Mesenteric fat pad (tissue), 1 donor: Measurements from ENCODE around the gene PIGQ. TPM values are rescaled to one million over a fixed set of nuclear protein-coding genes. Genes with fewer than 3 reads are reported as not detected.
"Not testable (repeated sequence)": the region's sequence is repeated elsewhere in the genome, so short reads cannot be mapped to it uniquely, and the experiment has no call there.

ENCODE experiments used
- DNase-seq: peaks from one replicate; pipeline ENCODE4 v3.0.0-alpha.2; 2020; ENCODE audit warnings: low spot score
- total RNA-seq: library from RNA; stranded (reverse); fragmentation: NEBNext Ultra II Directional; extraction: Animal tissue kit (Norgen Biotek cat#: 25700); gene quantifications from one replicate; pipeline ENCODE4 v1.2.1, GENCODE V29; 2021
- donor health status: DM: yes; HTN: yes; CAD: no.

PIGQ gene
- total RNA-seq, 1 donor from 2014 or later: 32.4 TPM

- DNase-seq: no peak
Measured at GRCh38 chr16:583815-584591, 14.2 kb downstream of the PIGQ start.

GRCh38 chr16:585351-585750, 15.6 kb downstream of the PIGQ start:
- no peak for DNase-seq

- no peak for DNase-seq
Measured at GRCh38 chr16:586047-586644, 16.4 kb downstream of the PIGQ start.

GRCh38 chr16:586645-587590, 17.1 kb downstream of the PIGQ start:
- DNase-seq: no peak

- DNase-seq: no peak
Measured at GRCh38 chr16:588639-588888, 18.8 kb downstream of the PIGQ start.

GRCh38 chr16:588889-589657, 19.3 kb downstream of the PIGQ start:
- DNase-seq: peak; percentile 99

GRCh38 chr16:589658-590187, 20.0 kb downstream of the PIGQ start, which contains the start of gene RAB40C:
TSS of gene RAB40C (plus strand) at chr16:590066. CDS start at chr16:590292, 226 bp downstream.
- DNase-seq: peak; percentile 99

- no peak for DNase-seq
Measured at GRCh38 chr16:590188-590814, 20.5 kb downstream of the PIGQ start.

- DNase-seq: no peak
Measured at GRCh38 chr16:590815-591200, 21.0 kb downstream of the PIGQ start.

- DNase-seq: no peak
Measured at GRCh38 chr16:591231-591630, 21.5 kb downstream of the PIGQ start.

- no peak for DNase-seq
Measured at GRCh38 chr16:591892-592517, 22.2 kb downstream of the PIGQ start.

- DNase-seq: no peak
Measured at GRCh38 chr16:592518-593306, 22.9 kb downstream of the PIGQ start.

GRCh38 chr16:593406-593805, 23.6 kb downstream of the PIGQ start:
- DNase-seq: no peak

- DNase-seq: no peak
Measured at GRCh38 chr16:593807-594206, 24.0 kb downstream of the PIGQ start.

GRCh38 chr16:595094-595528, 25.3 kb downstream of the PIGQ start:
- no peak for DNase-seq

- DNase-seq: no peak
Measured at GRCh38 chr16:595942-596735, 26.4 kb downstream of the PIGQ start.

GRCh38 chr16:596736-597060, 26.9 kb downstream of the PIGQ start:
- DNase-seq: no peak

- DNase-seq: not testable (repeated sequence)
Measured at GRCh38 chr16:597655-598054, 27.9 kb downstream of the PIGQ start.
